LNCAP (cell line): Measurements from ENCODE around the gene LRR1.

Source experiments
- CTCF ChIP-seq: fragments of 450-650 bp; IDR thresholded peaks from 2 replicates; pipeline ENCODE4 v1.5.1; 2017; ENCODE audit warnings: mild to moderate bottlenecking

Gene LRR1

GRCh38 chr14:49617852-49618519, 19.2 kb downstream of the LRR1 start:
- no peak for TF ChIP-seq CTCF

- no peak for TF ChIP-seq CTCF
Observed at GRCh38 chr14:49619730-49620129, 21.0 kb downstream of the LRR1 start.

GRCh38 chr14:49620182-49621113, 21.7 kb downstream of the LRR1 start, which contains the start of the genes MGAT2 and RPL36AL:
TSS of gene MGAT2 (plus strand) at chr14:49620799. CDS start at chr14:49621269, 470 bp downstream.
TSS of gene RPL36AL (minus strand) at chr14:49620626. CDS start at chr14:49619104, 1,522 bp downstream.
- 0 out of 2 replicates have a peak, but pooled peaks have one; percentile 21 for TF ChIP-seq CTCF

GRCh38 chr14:49621114-49621881, 22.6 kb downstream of the LRR1 start:
- TF ChIP-seq CTCF = no peak

GRCh38 chr14:49622022-49622607, 23.4 kb downstream of the LRR1 start:
- TF ChIP-seq CTCF = no peak

GRCh38 chr14:49623387-49623786, 24.6 kb downstream of the LRR1 start:
- no peak for TF ChIP-seq CTCF
